Measurements from ENCODE around the gene DUSP14.
A peak's percentile ranks its signal among the peaks of the same experiment; 100 is the strongest.

The DUSP14 gene

DNA sequence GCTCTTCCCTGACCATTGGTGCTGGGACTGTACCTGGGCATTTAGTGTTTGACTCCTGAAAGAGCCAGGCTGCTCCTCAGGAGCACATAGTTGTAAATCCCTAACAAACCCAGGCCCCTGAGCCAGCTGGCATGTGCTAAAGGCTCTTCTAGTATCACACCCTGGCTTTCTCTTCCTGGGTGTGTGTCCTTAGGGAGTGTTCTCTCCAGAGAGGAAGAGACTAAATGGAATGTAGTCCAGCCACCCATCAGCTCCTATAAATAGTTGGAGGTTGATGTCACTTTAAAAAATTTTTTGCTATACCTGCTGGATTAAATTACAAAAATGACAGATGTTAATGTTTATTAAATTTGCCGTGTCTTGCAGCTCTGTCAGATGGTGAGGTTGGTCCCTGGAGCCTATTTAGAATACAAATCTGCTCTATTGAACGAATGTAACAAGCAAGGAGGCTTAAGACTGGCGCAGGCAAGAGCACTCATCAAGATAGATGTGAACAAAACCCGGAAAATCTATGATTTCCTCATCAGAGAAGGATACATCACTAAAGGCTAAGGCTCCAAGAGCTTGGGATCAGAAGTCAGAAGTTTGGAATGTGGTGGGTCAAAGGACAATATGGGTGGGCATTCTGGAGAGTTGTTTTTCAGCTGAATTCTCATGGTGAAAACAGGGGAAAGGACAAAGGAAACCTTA is 13.1 kb upstream of the DUSP14 start:
- H3K27me3 Mint-ChIP-seq: no peaks in the 10 kb centered on the region
- DNase-seq: no peak
- no peak overlapping the region for H3K27ac Mint-ChIP-seq
- H3K9me3 Mint-ChIP-seq: no peaks in the 10 kb centered on the region
- no peak overlapping the region for H3K4me3 Mint-ChIP-seq
- ATAC-seq: no peak
- H3K4me1 Mint-ChIP-seq: no peaks in the 10 kb centered on the region

DNA sequence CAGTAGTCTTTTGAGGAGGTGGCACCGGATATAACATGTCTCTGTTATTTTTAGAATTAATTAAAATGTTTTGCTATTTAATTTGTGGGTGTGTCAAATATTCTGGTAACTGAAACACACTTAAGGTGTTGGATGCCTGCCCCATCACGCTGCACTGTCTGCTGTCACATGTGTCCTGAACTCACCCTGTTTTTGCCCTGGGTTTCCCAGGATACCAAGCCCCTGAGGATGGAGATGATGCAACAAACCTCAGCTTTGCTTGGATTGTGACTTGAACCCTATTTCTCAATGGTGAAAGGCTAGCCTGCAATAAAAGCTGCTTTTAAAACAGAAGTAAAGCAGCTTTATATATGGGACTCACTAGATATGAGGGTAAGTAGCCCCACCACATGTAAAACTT is 11.5 kb upstream of the DUSP14 start:
- no peak overlapping the region for H3K4me3 Mint-ChIP-seq
- no peaks in the 10 kb centered on the region for H3K9me3 Mint-ChIP-seq

DNA sequence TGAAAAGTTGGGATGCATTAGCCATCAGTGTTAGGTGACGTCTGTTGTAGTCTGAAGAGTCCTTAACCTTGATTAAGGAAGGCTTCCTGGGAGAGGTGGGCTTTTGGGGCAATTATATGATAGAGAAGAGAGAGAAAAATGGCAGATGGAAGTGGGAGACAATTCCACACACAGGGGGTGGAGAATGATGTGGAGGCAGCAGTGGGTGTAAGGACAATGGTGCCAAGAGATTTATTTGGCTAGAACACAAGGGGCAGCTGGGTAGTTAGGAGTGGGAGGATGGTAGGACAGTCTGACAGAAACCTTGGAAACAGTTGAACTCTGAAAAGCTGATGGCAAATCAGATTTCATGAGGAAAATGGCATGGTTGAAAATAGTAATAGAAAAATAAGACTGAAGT is 10.7 kb upstream of the DUSP14 start:
- Mint-ChIP-seq H3K4me1 (peaks cover 11% of the 10 kb centered on the region), H3K27ac (no peak overlapping the region), H3K9me3 (no peaks in the 10 kb centered on the region), H3K4me3 (no peak overlapping the region), H3K27me3 (no peaks in the 10 kb centered on the region)
- ATAC-seq (no peak), DNase-seq (no peak)

More for the DNA sequence above, 11.5 kb upstream of the DUSP14 start:
- DNase-seq (no peak), ATAC-seq (no peak)
- Mint-ChIP-seq H3K4me1 (peaks cover 4% of the 10 kb centered on the region), H3K27ac (no peak overlapping the region), H3K27me3 (no peaks in the 10 kb centered on the region)

DNA sequence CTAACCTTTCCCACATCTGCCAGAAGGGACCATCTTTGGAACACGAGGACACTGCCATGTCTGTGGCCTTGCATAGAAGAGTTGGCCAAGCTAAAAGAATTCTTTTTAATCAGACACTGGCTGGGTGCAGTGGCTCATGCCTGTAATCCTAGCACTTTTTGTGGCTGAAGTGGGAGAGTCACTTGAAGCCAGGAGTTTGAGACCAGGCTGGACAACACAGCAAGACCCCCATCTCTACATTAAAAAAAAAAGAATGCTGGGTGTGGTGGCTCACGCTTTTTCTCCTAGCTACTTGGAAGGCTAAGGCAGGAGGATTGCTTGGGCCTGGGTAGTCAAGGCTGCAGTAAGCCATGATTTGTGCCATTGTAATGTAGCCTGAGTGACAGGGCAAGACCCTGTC is 9.3 kb upstream of the DUSP14 start:
- Mint-ChIP-seq H3K27me3 (no peaks in the 10 kb centered on the region), H3K27ac (no peak overlapping the region), H3K9me3 (no peaks in the 10 kb centered on the region), H3K4me3 (no peak overlapping the region), H3K4me1 (peaks cover 11% of the 10 kb centered on the region)
- no peak for DNase-seq
- ATAC-seq: no peak

DNA sequence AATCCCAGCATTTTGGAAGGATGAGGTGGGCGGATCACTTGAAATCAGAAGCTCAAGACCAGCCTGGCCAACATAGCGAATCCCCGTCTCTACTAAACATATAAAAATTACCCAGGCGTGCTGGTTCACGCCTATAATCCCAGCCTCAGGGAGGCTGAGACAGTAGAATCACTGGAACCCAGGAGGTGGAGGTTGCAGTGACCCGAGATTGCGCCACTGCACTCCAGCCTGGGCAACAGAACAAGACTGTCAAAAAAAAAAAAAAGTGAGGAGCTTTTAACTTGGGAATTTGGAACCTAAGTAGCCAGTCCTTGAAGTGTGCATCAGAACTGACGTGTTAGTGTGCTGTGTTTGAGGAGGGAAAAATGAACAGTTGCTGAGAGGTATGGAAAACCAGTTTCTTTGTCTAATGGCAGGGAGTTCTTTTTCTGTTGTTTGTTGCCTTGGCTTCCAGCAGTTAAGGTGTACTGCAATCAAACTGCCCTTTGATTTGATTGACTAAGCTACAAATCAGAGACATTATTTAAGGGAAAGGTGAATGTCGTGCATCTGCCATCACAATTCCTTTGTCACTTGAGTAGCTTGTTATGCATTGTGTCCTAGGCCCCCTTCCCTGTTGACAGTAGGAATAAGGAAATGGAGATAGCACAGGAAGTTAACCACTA is 8.6 kb upstream of the DUSP14 start:
- Mint-ChIP-seq H3K4me1 (peaks cover 11% of the 10 kb centered on the region), H3K4me3 (no peak overlapping the region), H3K27ac (no peak overlapping the region), H3K9me3 (no peaks in the 10 kb centered on the region), H3K27me3 (no peaks in the 10 kb centered on the region)
- ATAC-seq (no peak), DNase-seq (no peak)

DNA sequence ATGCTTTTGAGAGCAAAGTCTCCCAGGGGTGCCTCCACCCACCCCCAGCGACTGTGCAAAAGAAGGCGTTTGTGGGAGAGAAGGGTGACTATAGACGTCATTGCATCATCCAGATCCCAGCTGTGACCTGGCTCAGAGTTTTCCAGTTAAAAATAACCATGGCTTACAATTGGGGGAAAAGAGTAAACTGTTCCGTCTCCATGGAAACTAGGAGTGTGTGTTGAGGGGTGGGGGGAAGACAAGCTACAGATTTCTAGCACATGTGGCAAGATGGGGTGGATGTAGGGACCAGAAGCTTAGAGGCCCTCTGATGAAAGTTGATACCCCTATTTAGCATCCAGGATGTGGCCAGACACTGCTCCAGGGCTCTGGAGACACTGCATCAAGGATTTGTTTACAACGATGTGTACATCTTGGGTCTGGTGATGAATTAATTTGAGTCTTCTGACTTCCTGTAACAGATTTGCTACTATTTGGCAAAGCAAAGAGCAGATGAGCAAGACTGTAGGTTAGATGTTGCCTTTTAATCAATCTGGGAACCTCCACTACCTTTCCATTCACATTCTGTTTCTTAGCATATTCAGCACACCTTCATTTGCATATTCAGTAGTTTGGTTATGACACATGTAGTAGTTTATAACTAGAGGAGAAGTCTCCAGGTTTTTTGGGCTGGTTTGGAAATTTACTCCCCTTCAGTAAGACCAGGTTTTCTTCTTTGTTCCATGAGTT is 6.2 kb upstream of the DUSP14 start:
- no peaks in the 10 kb centered on the region for H3K9me3 Mint-ChIP-seq
- peak overlapping the region in 1 of 2 donors; percentile 74 for H3K27ac Mint-ChIP-seq
- peaks cover 11% of the 10 kb centered on the region for H3K4me1 Mint-ChIP-seq
- H3K4me3 Mint-ChIP-seq: no peak overlapping the region
- peak; percentile 60 for ATAC-seq
- no peak for DNase-seq
- H3K27me3 Mint-ChIP-seq: no peaks in the 10 kb centered on the region

DNA sequence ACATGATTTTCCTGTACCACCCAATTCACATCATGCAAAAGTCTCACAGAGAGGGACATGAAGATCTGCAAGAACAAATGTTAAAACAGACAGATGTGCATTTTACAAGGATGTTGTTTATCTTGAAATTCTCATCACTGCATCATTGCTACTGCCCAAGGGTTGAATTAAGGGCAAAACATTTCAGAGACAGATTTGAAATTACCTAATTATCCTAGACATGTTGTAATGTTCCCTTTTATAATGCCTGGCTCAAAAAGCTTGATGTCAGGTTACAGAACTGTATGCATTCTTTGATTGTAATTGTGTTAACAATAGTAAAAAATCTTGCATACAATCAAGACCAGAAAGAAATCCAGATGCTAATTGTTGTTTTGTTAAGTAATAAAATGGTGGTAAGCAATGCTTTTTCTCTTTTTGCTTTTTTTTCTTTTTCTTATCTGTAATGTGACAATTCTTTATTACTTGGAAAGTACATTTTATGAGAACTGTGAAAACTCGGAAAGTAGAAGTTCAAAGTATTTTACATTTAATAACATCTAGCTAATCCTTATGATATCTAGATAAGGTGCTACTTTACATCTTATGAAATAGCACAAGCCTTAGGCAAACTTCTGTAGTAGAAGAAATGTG is 3.6 kb upstream of the DUSP14 start:
- no peak for ATAC-seq
- H3K4me1 Mint-ChIP-seq: peaks cover 26% of the 10 kb centered on the region
- H3K9me3 Mint-ChIP-seq: no peaks in the 10 kb centered on the region

DNA sequence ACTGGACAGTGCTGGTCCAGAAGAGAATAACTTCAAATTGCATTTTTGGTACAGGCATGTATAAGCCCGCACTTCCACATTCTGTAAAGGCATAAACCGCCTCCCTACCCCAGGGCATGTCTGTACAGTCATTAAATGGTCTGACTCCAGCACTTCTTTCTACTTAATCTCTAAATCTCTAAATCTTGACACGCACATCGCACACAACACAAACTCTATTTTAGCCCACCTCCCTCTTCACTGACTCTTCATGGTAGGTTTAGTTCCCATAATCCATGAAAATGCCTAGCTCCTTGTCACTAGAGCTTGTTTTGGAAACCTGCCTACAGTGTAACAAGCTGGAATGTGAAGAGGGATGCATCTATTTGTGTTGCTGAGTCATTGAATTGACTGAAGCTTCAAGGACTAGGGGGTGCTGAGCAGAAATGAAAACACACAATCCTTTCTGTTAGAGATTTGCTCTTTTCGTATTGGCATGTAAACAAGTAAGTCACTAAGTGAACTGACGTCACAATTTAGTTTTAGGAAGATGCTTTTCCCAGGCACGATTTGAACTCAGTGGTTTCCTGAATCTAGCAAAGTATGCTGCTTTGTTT is 1.6 kb upstream of the DUSP14 start:
- Mint-ChIP-seq H3K27ac (no peak overlapping the region), H3K9me3 (no peaks in the 10 kb centered on the region), H3K27me3 (no peaks in the 10 kb centered on the region), H3K4me1 (peaks cover 36% of the 10 kb centered on the region), H3K4me3 (peak overlapping the region; percentile 97 to 98)
- ATAC-seq (no peak), DNase-seq (no peak)

More for the DNA sequence above, 3.6 kb upstream of the DUSP14 start:
- no peak overlapping the region for H3K27ac Mint-ChIP-seq
- no peak for DNase-seq
- H3K4me3 Mint-ChIP-seq: no peak overlapping the region
- no peaks in the 10 kb centered on the region for H3K27me3 Mint-ChIP-seq

DNA sequence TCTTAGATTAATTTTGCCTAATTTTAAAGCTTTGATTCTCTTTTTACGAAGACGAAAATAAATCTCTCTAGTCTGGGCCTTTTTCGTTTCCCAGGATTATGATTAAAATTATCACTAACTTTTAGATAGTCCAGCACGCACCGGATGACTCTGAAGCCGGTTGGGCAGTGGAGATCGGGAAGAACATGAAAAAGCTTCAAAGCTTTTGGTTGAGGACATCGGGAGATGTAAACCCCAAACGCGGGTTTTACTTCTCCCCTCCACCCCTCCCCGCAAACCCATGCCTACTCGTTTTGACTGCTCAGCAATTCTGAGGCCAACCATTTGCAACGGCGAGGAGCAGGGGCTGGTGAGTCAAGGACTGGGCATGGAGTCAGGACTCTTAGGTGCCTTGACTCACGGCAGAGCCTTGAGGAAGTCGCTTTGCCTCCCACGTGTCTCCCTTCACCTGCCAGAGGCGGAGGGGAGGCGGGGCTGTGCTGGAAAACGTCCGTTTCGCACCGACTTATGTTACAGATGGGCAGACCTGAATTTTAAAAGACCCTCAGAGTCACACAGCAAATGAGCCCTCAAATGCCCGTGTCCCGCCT is 989 bp upstream of the DUSP14 start:
- Mint-ChIP-seq H3K27me3 (no peaks in the 10 kb centered on the region), H3K4me3 (peak overlapping the region; percentile 97 to 98), H3K27ac (peak overlapping the region; percentile 61 to 92), H3K4me1 (peaks cover 36% of the 10 kb centered on the region), H3K9me3 (no peaks in the 10 kb centered on the region)
- DNase-seq (peak; percentile 40 to 58), ATAC-seq (peak; percentile 41)

DNA sequence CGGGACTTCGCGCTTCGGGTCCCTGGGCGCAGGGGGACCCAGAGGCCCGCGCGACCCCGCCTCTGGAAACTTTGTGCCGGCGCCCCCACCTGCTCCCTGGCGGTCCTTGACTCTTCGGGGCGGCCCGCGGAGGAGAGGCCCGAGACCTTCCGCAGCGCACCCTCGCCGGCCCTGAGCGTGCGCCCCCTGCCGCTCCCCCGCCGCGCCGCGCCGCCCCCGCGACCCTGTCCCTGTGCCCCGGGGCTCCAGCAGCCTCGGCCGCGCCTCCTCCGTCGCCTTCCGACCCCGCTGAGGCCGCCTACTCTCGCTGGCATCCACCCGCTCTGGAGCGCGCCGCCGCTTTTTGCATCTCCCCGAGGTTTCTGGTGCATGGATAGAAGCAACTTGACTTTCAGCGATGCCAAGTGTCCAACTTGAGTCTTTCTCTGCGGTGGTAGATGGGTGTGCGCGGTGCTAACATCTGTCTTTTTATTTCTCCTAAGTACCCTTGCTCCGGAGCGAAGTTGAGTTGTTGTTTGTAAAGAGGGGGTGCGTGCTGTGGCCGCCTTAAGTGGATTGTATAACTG is 414 bp downstream of the DUSP14 start:
- Mint-ChIP-seq H3K27me3 (no peaks in the 10 kb centered on the region), H3K4me3 (peak overlapping the region; percentile 91 to 93), H3K9me3 (no peaks in the 10 kb centered on the region), H3K4me1 (peaks cover 41% of the 10 kb centered on the region), H3K27ac (peak overlapping the region; percentile 61 to 79)
- peak; percentile 82 for ATAC-seq
- peak; percentile 85 to 87 for DNase-seq

DNA sequence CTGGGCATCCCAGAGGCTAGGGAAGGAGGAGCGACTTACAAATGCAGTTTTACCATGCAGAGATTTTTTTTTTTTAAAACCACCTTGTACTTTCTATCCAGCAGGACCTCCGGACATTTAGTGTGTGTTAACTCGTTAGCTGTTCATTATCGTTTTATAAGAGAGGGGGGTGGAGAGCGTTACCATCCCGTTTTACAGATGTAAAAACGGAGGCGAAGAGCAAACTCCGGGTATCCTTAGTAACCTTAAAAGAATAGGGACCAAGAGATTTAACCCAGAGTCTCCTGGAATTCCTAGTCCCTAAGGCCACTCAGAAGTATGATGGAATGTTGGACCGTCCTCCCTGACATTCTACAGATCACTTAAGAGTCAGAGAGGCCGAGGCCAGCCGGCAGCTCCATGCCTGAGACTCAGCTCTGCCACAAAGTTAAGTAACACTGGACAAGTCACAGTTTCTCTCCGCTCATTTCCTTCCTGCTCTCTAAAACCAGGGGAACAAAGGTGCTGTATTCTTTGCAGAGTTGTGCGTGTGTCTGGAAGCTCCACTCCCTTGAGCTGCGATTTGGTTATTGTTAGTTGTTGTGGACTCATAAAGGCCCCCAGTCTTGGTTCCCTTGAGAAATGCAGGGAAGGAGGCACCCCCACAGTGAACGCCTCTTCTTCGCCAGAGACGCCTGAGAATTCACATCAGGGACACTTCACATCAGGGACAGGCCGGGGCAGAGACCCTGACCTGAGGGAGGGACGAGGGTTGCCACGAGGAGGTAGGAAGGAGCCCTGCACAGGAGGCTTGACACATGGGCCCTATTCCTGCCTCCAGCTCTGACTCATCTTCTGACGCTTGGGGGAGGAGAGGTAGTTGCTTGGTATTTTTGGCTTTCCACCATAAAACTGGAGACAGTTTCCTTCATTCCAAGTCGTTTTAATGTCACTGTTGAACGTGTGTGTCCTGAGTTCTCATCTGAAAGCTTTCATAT is 1.2 kb downstream of the DUSP14 start:
- H3K4me3 Mint-ChIP-seq: peak overlapping the region; percentile 91 to 93
- DNase-seq: peak in 1 of 2 donors; percentile 14
- no peaks in the 10 kb centered on the region for H3K27me3 Mint-ChIP-seq

DNA sequence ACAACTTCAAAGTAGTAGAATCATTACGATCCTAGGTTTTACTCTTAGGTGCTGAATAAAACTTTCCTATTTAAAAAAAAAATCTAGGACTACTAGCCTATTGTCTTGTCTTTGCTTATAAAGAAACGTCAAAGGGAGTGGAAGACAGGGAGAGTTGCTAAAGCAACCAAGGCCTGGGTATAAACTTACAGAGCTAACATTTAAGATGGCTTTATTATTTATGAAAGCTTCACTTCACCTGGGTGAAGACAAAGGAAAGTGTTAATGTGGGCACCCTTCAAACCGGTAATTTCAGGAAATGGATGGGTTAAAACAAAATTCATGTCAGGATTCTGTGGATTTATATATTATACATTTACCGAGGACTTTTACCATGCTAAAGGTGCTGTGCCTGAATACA is 2.5 kb downstream of the DUSP14 start:
- no peak overlapping the region for H3K27ac Mint-ChIP-seq
- H3K4me3 Mint-ChIP-seq: no peak overlapping the region
- ATAC-seq (no peak), DNase-seq (no peak)
- peaks cover 41% of the 10 kb centered on the region for H3K4me1 Mint-ChIP-seq
- H3K27me3 Mint-ChIP-seq: no peaks in the 10 kb centered on the region
- H3K9me3 Mint-ChIP-seq: no peaks in the 10 kb centered on the region

More for the DNA sequence above, 1.2 kb downstream of the DUSP14 start:
- Mint-ChIP-seq H3K27ac (peak overlapping the region; percentile 61 to 79), H3K9me3 (no peaks in the 10 kb centered on the region), H3K4me1 (peaks cover 41% of the 10 kb centered on the region)
- ATAC-seq: no peak

DNA sequence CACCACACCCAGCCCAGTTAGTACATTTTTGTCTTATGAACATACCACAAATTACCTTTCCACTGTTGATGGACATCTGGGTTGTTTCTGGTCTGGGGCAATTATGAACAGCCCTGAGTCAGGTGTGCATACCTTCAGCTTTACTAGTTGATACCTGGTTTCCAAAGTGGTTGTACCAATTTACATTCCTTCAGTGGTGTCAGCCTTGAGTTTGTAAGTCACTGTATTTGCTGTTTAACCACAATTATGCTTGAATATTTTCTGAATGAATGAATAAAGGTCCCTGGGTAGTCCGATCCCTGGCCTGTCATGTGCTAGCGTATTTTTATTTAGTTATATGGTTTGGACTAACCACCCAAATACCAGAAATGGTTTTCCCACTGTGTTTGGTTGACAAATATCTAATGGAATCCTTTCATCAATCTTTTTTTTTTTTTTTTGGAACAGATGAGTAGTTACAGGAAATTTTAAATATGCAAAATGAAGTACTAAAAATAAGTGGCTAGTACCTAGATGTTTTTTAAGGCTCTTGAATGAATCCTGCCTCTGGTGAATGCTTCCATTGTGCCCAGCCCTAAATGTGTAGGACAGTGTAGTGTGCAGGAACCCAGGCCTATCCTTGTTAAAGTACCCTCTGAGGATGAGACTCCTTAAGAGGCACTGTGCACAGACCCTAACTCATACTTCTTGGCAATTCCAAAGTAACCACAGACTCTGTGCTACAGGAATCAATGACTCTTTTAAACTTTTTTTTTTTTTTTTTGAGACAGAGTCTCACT is 3.7 kb downstream of the DUSP14 start:
- ATAC-seq: no peak
- no peak overlapping the region for H3K4me3 Mint-ChIP-seq
- no peaks in the 10 kb centered on the region for H3K9me3 Mint-ChIP-seq
- peaks cover 41% of the 10 kb centered on the region for H3K4me1 Mint-ChIP-seq
- no peak for DNase-seq
- peak overlapping the region in 1 of 2 donors; percentile 43 for H3K27ac Mint-ChIP-seq
- no peaks in the 10 kb centered on the region for H3K27me3 Mint-ChIP-seq
